Fibroblast of skin of right biceps (primary cell): ENCODE measurements around the gene SCO2.

Source experiments
- DNase-seq: peaks from one replicate; pipeline ENCODE4 v3.0.0-alpha.2; 2013

Gene SCO2, protein sequence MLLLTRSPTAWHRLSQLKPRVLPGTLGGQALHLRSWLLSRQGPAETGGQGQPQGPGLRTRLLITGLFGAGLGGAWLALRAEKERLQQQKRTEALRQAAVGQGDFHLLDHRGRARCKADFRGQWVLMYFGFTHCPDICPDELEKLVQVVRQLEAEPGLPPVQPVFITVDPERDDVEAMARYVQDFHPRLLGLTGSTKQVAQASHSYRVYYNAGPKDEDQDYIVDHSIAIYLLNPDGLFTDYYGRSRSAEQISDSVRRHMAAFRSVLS

DNA sequence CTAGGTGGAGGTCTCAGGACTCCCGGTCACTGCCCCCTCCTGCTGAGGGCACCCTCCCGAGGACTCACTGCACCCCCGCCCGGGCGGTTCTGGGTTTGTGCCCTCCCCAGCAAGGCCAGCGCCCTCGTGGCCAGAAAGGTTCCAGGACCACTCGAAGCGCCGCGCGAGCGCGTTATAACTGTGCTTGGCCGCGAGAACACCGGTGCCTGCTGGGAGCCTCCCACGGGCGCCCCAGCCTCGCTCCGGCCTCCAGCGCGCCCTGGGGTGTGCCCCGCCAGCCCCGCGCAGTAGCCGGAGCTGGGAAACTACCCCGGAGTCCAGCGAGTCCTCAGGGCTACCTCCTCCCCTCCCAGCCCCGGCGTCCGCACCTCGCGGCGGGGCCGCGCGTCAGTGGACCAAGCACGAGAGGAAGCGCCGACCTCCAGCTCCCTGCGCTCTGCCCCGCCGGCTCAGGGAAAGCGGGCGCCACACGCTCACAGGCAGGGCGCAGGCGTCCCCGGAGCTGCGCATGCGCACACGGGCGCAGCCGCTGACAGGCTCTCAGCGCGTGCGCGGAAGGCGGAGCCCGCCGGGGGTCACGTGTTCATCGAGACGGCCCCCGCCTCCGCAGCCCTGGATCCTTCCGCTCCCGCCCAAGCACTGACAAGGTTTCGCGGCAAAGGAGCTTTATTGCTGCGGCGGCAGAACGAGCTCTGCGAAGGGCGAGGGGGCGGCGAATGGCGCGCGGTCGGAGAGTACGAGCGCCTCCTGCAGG lies at the start of gene SCO2:
Gene SCO2 (minus strand): TSS at position 495 of the 754 bp plus-strand sequence. CDS start 1,187 bp downstream, outside the sequence.
- peak; percentile 98 for DNase-seq

DNA sequence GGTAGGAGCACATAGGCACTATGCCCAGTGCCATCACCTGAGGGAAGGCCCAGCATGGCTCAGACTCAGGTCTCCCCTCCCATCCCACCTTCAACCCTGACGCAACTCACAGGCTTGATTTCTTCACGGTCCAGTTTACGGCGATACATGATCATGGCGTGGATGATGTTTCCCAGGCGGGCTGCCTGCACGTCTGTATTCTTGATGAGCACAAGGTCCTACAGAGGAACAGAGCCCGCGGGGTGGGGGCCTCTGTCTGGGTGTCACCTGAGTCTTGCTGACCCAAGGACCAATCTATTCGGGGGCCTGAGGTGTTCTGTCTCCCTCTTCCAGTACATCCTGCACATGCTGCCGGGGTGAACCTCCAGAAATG lies 49.0 kb upstream of the SCO2 start:
- no peak for DNase-seq

DNA sequence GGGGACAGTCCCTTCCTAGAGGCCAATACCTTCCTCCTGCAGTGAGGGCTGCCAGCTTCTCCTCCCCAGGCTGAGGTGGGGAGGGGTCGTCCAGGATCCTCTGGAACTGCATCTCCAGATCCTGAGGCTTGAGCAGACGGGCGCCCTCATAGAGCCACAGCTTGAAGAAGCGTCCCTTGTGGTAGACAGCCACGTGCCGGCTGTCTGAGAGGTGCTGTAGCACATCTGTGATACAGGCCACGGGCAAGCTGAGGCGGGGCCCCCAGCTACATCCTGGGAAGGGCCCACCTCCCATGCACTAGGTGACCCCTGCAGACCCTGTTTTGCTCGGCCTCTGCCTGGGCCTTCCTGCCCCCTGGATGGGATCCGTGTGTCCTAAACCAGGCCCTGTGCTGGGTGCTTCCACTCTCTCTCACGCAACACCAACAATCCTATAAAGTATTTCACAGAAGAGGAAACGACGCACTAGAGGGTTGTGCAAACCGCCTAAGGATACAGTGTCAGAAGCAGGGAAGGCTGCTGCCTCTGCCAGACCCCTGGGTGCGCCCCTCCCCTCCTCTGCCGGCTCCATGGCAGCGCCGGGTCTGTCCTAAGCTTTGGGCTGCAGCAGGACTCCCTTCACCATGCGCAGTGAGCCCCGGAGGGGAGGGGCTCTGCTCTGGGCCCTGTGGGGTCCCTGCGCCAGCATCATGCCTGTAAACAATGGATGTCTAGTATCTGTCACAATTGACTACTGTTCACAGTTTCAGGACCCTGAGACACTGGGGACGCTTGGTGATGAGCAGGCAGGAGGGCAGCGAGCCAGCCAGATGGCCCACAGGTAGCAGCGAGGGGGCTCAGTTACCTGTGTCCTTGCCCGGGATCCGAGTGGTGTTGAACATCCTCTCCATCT lies 48.3 kb upstream of the SCO2 start:
- no peak for DNase-seq

DNA sequence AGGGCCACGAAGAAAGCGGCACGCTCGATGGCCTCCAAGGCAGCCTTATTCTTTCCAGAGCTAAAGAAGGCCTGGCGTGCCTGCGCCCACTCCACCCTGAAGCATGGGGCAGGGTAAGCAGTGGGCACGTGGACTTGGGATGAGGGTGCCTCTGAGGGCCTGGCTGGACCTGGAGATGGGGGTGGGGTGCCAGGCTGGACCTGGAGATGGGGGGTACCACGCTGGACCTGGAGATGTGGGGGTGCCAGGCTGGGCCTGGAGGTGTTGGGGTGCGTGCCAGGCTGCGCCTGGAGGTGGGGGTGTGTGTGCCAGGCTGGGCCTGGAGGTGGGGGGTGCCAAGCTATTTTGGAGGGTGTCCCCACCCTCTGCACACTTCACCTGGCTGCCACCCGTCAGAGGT lies 47.6 kb upstream of the SCO2 start:
- DNase-seq, result no peak

DNA sequence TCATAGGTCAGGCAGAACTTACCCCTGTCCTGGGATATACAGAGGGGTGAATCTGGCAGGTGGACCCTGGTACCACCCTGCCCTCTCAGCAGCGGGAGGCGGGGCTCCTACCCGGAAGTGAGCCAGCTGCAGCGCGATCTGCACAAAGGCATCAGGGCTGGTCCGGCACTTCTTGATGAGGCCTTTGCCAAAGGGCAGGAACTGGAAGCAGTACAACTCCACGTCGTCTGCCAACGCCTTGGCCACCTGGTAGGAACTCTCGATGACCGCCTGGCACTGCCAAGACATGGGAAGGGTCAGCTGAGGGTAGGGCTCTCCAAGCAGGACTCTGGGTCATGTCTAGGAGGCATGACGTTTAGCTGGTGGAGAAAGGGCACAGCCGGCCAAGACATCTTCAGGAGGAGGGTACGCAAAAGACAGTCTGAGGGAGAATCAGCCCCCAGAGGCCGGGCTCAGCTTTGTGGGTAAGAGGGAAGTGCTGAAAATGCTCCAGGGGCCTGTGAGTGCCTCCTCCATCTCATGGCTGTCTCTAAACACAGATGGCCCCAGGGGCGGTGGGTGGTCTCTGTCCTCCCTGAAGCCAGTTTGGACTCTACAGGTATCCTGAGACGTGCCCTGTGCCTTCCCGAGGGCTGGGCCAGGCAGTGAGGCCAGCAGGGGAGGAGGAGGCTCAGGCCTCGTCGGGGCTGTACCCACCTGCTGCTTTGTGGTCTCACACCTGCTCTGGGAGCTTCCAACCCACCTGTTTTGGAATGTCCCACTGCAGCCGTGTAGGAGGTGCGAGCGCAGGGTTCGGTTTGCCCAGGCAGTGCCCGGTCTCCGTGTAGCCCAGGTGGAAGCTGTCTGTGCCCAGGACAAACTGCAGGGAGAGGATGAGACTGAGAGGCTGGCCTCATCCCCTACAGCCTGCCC lies 46.1 kb upstream of the SCO2 start:
- no peak for DNase-seq

DNA sequence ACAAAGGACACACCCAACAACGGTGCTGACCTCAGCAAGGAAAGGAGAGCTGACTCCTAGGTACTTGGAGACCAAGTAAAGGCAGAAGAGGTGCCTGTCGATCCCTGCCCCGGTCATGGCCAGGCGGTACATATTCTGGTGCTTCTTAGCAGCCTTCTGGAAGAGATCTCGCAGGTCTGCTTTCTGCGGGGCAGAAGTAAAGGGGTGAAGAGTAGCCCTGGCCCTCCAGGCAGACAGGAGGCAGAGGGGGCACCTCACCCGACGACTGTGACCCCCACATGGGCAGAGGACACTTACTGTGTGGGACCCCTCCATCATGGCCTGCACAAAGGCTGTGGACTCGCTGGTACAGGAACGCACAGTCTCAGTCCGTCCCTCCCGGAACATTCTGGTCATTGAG lies 45.5 kb upstream of the SCO2 start:
- no peak for DNase-seq

DNA sequence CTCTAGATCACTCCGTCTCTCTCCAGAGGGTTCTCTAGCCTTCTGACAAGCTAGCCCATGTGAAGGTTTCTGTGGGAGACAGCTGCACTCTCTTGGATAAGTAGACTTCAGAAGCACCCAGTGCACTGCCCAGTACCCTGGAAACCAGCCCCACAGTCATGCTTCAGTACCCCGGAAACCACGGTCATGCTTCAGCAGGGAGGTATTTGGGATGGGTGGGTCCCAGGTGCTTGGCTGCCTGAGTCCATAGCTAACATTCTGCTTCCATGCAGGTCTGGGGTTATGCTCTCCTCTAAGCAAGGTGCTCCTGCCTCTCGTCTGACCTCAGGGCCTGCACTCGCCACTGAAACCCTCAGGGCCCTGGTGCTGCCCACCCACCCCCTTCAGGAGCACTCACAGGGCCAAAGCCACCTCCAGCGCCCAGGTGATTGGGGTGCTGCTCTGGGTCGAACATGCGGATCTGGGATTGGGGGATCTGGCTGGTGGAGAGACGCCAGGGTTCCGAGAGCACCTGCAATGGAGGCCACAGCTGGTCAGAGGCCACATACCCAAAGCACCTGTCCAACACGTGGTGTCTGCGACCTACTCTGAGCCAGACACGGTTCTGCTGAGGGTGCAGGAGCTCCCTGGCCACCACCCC lies 44.6 kb upstream of the SCO2 start:
- no peak for DNase-seq

DNA sequence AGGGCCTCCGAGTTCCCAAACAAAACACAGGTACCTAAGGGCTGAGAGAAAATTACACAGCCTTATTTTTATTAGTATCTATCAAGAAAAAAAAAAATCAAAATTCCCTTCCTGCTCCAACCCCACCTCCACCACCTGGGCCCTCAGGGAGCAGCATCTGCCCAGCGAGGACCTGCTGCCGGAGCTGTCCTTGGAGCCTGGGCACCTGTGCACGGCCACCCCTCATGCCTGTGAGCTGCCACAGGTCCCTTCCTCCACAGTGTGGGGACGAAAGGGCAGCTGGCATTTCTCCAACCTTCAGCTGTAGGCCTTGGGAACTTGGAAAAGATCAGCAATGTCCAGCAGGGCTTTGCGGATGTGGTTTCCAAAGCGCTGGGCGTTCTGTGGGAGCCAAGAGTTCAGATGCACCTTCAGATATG lies 43.7 kb upstream of the SCO2 start:
- no peak for DNase-seq

DNA sequence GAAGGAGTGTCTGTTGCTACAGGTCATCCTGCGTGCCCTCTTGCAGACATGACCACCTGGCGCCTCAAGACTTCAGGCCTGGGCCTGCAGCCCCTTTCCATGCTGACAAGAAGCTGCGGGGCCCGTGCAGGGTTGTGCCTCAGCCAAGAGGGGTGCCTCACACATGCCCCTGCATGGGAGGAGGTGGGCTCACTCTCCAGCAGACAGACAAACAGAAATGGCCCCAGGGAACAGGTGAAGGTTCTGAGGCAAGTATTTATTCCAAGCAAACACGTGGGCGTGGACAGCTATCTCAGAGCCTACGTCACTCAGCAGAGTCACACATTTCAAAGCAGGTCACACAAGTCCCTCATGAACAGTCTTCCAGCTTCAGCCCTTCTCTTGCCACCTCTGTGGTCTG lies 43.2 kb upstream of the SCO2 start:
- no peak for DNase-seq

DNA sequence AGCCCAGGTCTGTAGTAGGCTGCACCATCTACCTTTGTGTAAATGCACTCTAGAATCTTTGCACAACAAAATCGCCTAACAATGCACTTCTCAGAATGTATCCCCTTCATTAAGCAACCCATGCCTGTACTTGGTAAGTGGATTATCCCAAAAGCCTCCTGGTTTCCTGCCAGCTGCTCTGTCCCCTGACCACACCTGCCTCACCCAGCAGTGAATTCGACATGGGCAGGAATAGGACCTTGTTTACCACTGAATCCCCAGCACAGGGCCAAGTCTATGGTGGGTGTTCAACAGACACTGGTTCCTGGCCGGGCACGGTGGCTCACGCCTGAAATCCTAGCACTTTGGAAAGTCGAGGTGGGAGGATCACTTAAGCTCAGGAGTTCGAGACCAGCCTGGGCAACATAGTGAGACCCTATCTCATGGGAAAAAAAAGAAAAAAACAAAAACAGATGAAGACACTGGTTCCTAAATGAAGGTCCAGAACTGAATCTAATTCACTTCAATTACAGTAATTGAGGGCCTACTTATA lies 42.4 kb upstream of the SCO2 start:
- DNase-seq, result no peak

DNA sequence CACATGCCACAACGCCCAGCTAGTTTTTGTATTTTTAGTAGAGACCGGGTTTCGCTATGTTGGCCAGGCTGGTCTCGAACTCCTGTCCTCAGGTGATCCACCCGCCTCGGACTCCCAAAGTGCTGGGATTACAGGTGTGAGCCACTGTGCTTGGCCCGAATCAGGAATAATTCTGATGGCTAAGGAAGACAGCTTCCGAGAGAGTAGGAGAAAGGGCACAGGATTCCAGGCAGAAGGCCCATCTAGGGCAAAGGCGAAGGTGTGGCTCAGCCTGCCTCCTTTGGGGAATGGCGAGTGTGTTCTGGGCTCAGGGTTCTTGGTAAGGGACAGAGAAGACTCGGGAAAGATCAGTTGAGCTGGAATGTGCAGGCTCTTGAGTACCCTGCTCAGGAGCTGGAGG lies 38.9 kb upstream of the SCO2 start:
- no peak for DNase-seq

DNA sequence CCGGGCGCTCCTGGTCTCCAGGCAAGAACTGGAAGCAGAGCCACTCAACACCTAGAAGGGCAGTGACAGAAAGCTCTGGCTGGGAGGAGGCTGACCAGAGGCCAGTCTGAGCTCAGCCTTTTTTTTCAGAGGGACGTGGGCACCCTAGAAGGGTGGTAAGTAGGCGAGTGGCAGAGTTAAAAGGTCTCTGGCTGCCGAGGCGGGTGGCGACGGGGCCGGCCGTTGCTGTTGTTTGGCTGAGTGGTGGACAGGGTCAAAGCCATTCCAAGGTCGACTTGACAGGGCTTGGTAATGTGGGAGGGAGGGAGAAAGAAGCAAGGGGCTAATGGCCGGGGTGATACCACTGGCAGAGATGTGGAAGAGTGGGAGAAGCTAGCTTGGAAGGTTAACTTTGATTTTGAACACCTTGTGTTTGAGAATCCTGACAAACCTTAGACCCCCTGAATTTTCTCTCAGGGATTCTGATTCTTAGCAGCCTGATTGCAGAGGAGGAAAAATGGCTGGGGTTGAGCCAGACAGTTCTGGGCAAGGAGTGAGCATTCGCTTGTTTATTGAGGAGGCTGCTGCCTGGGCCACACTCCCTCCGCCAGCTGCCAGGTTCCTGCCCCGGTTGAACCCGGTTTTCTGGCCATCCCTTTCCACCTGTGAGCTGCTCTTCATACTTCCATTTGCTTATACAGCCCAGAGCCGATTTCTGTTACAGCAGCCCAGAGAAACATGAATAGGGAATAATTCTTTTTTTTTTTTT lies 38.2 kb upstream of the SCO2 start:
- no peak for DNase-seq

DNA sequence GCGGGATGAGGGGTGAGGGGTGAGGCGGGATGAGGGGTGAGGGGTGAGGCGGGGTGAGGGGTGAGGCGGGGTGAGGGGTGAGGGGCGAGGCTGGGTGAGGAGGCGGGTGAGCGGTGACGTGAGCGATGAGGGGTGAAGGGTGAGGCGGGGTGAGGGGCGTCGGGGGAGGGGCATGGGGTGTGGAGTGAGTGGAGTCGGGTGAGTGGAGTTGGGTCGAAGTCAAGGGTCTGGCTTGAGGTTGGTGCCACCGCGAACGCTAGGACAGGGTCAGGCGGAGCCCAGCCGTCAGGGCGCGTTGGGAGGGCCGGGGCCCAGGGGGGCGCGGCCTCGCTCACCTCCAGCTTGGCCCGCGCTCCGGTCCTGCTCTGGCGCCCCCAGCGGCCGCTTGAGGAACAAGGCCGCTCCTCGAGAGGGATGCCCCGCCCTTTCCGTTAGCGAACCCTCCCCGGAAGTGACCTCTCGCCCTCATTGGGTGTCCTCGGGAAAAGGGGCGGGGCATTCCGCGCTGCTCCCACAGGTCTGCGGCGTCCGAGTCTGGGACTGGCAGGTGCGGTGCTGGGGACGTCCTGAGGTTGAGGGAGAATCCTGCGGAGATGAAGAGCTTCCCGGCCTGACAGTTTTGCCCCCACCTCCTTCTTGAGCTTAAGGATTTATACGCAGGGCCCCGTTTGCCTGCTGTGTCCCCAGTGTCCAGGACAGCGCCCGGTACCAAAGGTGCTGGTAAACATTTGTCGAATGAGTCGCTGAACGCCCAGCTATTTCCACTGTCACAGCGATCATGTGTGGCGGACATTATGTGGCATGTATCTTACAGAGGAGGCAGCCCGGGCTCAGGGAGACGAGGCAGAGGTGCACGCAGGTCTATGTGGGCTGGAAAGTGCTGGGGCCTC lies 37.4 kb upstream of the SCO2 start, which contains the start of gene SYCE3:
Gene SYCE3 (minus strand): TSS at position 397 of the 890 bp plus-strand sequence. CDS start 6,514 bp downstream, outside the sequence.
- DNase-seq, result peak; percentile 91

DNA sequence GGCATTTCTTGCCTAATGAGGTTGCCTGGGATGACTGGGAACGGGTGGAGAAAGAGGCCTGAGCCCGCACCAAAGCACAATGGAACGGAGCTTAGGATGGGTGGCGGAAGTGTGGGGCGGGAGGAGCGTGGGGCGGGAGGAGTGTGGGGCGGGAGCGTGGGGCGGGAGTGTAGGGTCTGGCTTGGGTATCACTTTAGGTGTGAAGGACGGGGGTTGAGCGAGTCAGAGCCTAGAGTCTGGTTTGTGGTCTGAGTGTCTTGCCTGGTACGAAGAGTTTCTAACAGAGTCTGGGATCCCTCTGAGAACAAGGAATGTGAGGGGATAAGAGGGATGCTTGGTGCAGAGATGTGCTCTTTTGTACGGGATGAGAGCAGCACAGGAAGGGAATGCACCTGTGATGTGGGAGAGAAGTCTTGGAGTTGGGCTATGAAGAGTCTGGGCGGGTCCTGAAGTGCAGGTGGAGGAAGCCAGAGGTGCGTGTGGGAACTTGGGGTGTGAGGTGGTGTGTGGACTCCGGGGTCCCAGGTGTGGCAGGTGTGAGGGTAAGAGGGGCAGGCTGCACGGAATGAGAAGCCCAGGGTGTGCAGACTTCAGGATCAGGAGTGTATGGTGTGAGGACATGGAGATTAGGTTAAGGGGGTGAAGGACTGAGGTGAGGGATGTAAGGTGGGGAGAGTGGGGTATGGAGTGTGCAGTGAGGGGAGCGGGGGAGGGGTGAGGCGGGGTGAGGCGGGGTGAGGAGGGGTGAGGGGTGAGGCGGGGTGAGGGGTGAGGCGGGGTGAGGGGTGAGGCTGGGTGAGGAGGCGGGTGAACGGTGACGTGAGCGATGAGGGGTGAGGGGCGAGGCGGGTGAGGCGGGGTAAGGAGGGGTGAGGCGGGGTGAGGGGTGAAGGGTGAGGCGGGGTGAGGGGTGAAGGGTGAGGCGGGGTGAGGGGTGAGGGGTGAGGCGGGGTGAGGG lies 36.3 kb upstream of the SCO2 start:
- DNase-seq, result no peak

DNA sequence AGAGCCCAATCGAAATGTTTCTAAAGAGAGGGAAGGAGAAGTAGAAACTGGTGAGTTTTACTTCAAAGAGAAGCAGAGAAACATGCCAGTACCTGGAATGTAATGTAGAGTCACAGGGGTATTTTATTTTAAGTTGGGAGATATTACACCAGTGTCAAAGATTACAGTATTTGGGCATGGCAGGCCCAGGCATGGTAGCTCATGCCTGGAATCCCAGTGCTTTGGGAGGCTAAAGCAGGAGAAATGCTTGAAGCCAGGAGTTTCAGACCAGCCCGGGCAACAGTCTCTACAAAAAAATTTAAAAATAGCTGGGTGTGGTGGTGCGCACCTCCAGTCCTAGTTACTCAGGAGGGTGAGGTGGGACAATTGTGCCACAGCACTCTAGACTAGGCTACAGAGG lies 34.6 kb upstream of the SCO2 start:
- DNase-seq, result no peak

DNA sequence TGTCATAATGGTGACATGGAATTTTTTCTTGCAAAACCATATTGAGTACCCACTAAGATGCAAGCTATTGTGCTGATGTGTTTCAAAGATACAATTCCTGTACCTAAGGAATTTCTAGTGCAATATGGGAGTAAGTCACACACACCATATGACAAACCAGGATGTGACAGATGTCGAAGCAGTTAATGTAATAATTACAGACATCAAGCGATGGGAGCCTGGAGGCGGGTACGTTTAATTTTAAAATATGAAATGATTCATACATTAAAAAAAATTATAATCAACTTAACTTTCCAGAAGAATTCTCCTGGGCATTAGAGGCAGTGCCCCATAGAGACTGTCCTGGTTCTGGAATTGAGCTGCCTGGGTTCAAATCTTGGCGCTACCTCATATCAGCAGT lies 31.3 kb upstream of the SCO2 start:
- no peak for DNase-seq

DNA sequence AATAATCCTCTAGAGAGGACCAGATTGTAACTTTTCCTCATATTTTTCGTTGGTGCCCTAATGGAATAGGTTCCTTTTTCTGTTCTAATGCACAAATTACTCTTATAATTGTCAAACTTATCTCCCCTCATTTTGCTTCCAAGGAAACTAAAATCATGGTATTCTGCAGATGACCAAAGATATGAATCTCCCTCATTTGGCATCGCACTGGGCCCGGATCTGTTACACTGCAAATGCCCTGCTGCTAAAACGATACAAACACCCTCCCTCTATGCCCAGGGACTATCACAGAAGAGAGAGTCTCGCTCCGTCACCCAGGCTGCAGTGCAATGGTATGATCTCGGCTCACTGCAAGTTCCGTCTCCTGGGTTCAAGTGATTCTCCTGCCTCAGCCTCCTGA lies 27.9 kb upstream of the SCO2 start:
- no peak for DNase-seq

DNA sequence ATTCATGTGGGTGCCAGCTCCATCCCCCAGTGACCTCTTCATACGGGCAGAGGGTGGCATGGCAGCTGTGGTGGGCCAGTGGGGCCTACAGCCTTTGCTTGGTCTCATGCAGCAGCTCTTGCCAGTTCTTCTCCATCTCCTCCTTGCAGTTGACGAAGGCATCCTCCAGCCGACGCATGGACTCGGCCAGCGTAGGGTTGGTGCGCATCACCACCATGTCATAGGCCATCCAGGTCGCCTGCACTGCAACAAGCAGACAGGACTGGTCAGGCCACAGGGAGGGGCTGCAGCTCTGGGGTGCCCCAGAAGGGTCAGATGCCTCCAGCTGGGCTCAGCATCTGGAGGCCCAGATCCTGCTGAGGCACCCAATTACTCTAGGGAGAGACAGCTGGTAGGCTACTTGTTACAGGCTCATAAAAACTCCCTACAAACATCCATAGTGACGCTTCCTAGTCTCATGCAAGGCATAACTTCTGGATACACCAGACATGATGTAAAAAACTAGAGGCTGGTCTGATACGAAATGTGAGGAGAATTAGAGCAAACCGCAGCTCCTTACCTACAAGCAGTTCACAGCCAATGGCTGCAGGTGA lies 25.9 kb upstream of the SCO2 start:
- DNase-seq, result no peak
